ENCODE data around the gene KLHL13. TPM values are rescaled to one million over a fixed set of nuclear protein-coding genes. Genes with fewer than 3 reads are reported as not detected.

Gene KLHL13
- total RNA-seq, 1 experiment from 2014 or later = 0.82 TPM

- Histone ChIP-seq H3K36me3 (ENCODE audit: control insufficient read depth, insufficient read depth, low read length) (no peaks in the 10 kb centered on the region), H3K27me3 (ENCODE audit: control insufficient read depth, insufficient read depth, low read length) (no peaks in the 10 kb centered on the region), H3K4me1 (ENCODE audit: control insufficient read depth, insufficient read depth, low read length) (no peaks in the 10 kb centered on the region), H3K4me3 (ENCODE audit: low read depth in 2 of 2, low read length in 2 of 2) (no peak overlapping the region), H3K27ac (ENCODE audit: low read length) (no peak overlapping the region), H3K9me3 (ENCODE audit: control insufficient read depth, insufficient read depth, low read depth, low read length) (no peaks in the 10 kb centered on the region)
- POLR2A ChIA-PET = no interaction called here
- TF ChIP-seq POLR2AphosphoS5 (IDR thresholded peaks at IDR 0.05; ENCODE audit: low read depth, low read length) (no peak), TCF7L2 (IDR thresholded peaks at IDR 0.05; ENCODE audit: low read depth, low read length) (no peak), SIN3A (IDR thresholded peaks at IDR 0.05; ENCODE audit: borderline replicate concordance, insufficient read depth, low read depth, low read length) (no peak), REST (IDR thresholded peaks at IDR 0.05; ENCODE audit: insufficient read depth in 1 of 2, low read depth in 2 of 2, low read length in 1 of 2) (no peak), CTCF (IDR thresholded peaks at IDR 0.05) (no peak)
- intact Hi-C loops (cut with micrococcal nuclease; ENCODE audit: unreplicated experiment) = no loop called here
- CTCF ChIA-PET = no interaction called here
- DNase-seq (ENCODE audit: low read depth, low spot score) (no peak), ATAC-seq (no peak)
- in situ Hi-C loops (cut with HindIII; ENCODE audit: low pct_unique_long_range_greater_than_20kb, low sequenced_read_pairs) = no loop called here
- no TSS peak for BruUV-seq (replicated peaks)
Observed at GRCh38 chrX:117854806-117855205, 261.8 kb downstream of the KLHL13 start.

GRCh38 chrX:117851025-117851424, 265.6 kb downstream of the KLHL13 start:
- H3K27ac ChIP-seq (ENCODE audit: low read length) = no peak overlapping the region
- H3K27me3 ChIP-seq (ENCODE audit: control insufficient read depth, insufficient read depth, low read length) = no peaks in the 10 kb centered on the region
- in situ Hi-C loops (cut with HindIII; ENCODE audit: low pct_unique_long_range_greater_than_20kb, low sequenced_read_pairs) = no loop called here
- TF ChIP-seq POLR2AphosphoS5 (IDR thresholded peaks at IDR 0.05; ENCODE audit: low read depth, low read length) = no peak
- TF ChIP-seq TCF7L2 (IDR thresholded peaks at IDR 0.05; ENCODE audit: low read depth, low read length) = no peak
- no peak for TF ChIP-seq SIN3A (IDR thresholded peaks at IDR 0.05; ENCODE audit: borderline replicate concordance, insufficient read depth, low read depth, low read length)
- TF ChIP-seq CTCF (IDR thresholded peaks at IDR 0.05) = no peak
- no peak for ATAC-seq
- BruUV-seq (replicated peaks) = no TSS peak
- no peak for DNase-seq (ENCODE audit: low read depth, low spot score)
- no peaks in the 10 kb centered on the region for H3K4me1 ChIP-seq (ENCODE audit: control insufficient read depth, insufficient read depth, low read length)
- intact Hi-C loops (cut with micrococcal nuclease; ENCODE audit: unreplicated experiment) = no loop called here
- H3K36me3 ChIP-seq (ENCODE audit: control insufficient read depth, insufficient read depth, low read length) = no peaks in the 10 kb centered on the region
- ChIA-PET CTCF (no interaction called here), POLR2A (no interaction called here)
- no peaks in the 10 kb centered on the region for H3K9me3 ChIP-seq (ENCODE audit: control insufficient read depth, insufficient read depth, low read depth, low read length)
- H3K4me3 ChIP-seq (ENCODE audit: low read depth in 2 of 2, low read length in 2 of 2) = no peak overlapping the region

Other genes starting within 250 kb of the KLHL13 start
- 22.3 TPM for gene WDR44, start 229.3 kb upstream of the KLHL13 start, total RNA-seq (2021; ENCODE audit: unreplicated experiment)